Measurements from ENCODE around the gene MPP2.
"Not testable (repeated sequence)": the region's sequence is repeated elsewhere in the genome, so short reads cannot be mapped to it uniquely, and the experiment has no call there.

The MPP2 gene

GRCh38 chr17:43873815-43874214 is 33.5 kb downstream of the MPP2 start:
- TF ChIP-seq CTCF (IDR thresholded peaks at IDR 0.05; ENCODE audit: insufficient read depth, missing control alignments): no peak
- FAIRE-seq (no peak), DNase-seq (ENCODE audit: insufficient read length, low spot score) (no peak)

- TF ChIP-seq CTCF (IDR thresholded peaks at IDR 0.05; ENCODE audit: insufficient read depth, missing control alignments): peak; percentile 17
- FAIRE-seq (no peak), DNase-seq (ENCODE audit: insufficient read length, low spot score) (no peak)
These were observed 34.2 kb downstream of the MPP2 start for GRCh38 chr17:43873091-43873490.

- FAIRE-seq (no peak), DNase-seq (ENCODE audit: insufficient read length, low spot score) (no peak)
- TF ChIP-seq CTCF (IDR thresholded peaks at IDR 0.05; ENCODE audit: insufficient read depth, missing control alignments): no peak
These were observed 35.2 kb downstream of the MPP2 start for GRCh38 chr17:43871946-43872690.

GRCh38 chr17:43869031-43869430 is 38.3 kb downstream of the MPP2 start:
- not testable (repeated sequence) for DNase-seq (ENCODE audit: insufficient read length, low spot score); FAIRE-seq

- FAIRE-seq: no peak
- no peak for DNase-seq (ENCODE audit: insufficient read length, low spot score)
- TF ChIP-seq CTCF (IDR thresholded peaks at IDR 0.05; ENCODE audit: insufficient read depth, missing control alignments): no peak
These were observed 38.9 kb downstream of the MPP2 start for GRCh38 chr17:43868226-43868994.

GRCh38 chr17:43864161-43864984 is 43.0 kb downstream of the MPP2 start:
- DNase-seq (ENCODE audit: insufficient read length, low spot score): no peak
- FAIRE-seq: no peak
- TF ChIP-seq CTCF (IDR thresholded peaks at IDR 0.05; ENCODE audit: insufficient read depth, missing control alignments): no peak

GRCh38 chr17:43861960-43862359 is 45.4 kb downstream of the MPP2 start:
- DNase-seq (ENCODE audit: insufficient read length, low spot score): no peak
- FAIRE-seq: no peak
- TF ChIP-seq CTCF (IDR thresholded peaks at IDR 0.05; ENCODE audit: insufficient read depth, missing control alignments): no peak

Data from D721Med (cell line).